K562 (cell line): ENCODE measurements around the gene C16orf86. TPM values are rescaled to one million over a fixed set of nuclear protein-coding genes. Genes with fewer than 3 reads are reported as not detected.

ENCODE experiments used
- ATAC-seq: fragments of 200-7000 bp; cut with Tn5 transposase; 3 replicates; pipeline ENCODE4 v1.9.1; 2020; ENCODE audit warnings: moderate library complexity
- BruUV-seq: library from RNA; stranded (reverse); fragments of 400-500 nt; replicated peaks from 2 replicates; lab custom pipeline; 2021; lab: Mats Ljungman, UMichigan
- CTCF ChIA-PET: fragments of 300-600 bp; formaldehyde crosslinking; extraction: SDS; loops from one replicate; lab custom pipeline; 2021; ENCODE audit warnings: low intra/inter-chr PET ratio; lab: Yijun Ruan, JAX
- POLR2A ChIA-PET: fragments of 300-600, 350-650 bp; sonication (Branson Sonifier 250); formaldehyde crosslinking; extraction: SDS; loops from one replicate; lab custom pipeline; 2021; ENCODE audit warnings: antibody characterized with exemption, inconsistent platforms; lab: Yijun Ruan, JAX
- DNase-seq, 4 experiments: peaks; one replicate each; pipeline versions ENCODE4 v3.0.0 to v3.0.0-alpha.2; 2011 to 2018; ENCODE audit warnings: low spot score in 3 of 4, mixed read lengths in 3 of 4; ENCODE audit errors: extremely low read depth in 1 of 4
- FAIRE-seq: peaks from 2 replicates; lab custom pipeline; 2011; peaks lifted over from hg19 to GRCh38; lab: Jason Lieb, UNC
- H2AFZ ChIP-seq: 2 replicates; pipeline ENCODE4 v1.6.0; 2011; ENCODE audit warnings: low read depth, low read length, control low read depth, inconsistent platforms
- H3K27ac ChIP-seq: fragments of 200-600 bp; 3 replicates; pipeline ENCODE4 v1.8.0; 2011; ENCODE audit warnings: low read depth, mild to moderate bottlenecking, control low read depth, inconsistent platforms, low read length, moderate library complexity, mixed read lengths; ENCODE audit errors: extremely low read depth
- H3K27me3 ChIP-seq, 2 experiments: fragments of 300-600 bp in 1 of 2; 2 replicates in 1 of 2; 3 replicates in 1 of 2; pipeline versions ENCODE4 v1.6.0 to v1.8.0; 2011; ENCODE audit warnings: inconsistent platforms in 2 of 2, low read length in 2 of 2, mild to moderate bottlenecking in 1 of 2, mixed read lengths in 1 of 2, moderate library complexity in 1 of 2; ENCODE audit not compliant: control insufficient read depth in 2 of 2, insufficient read depth in 2 of 2
- H3K36me3 ChIP-seq: fragments of 300-600 bp; 3 replicates; pipeline ENCODE4 v1.8.0; 2011; ENCODE audit warnings: mild to moderate bottlenecking, low read length, inconsistent platforms; ENCODE audit not compliant: control insufficient read depth, insufficient read depth
- H3K4me1 ChIP-seq, 2 experiments: fragments of 200-600 bp in 1 of 2; replicated peaks in 1 of 2; 2 replicates in 1 of 2; 3 replicates in 1 of 2; pipeline versions ENCODE4 v1.5.1 to v1.8.0; 2011; ENCODE audit warnings: inconsistent platforms in 2 of 2, low read length in 2 of 2, mild to moderate bottlenecking in 1 of 2, mixed read lengths in 1 of 2, moderate library complexity in 1 of 2; ENCODE audit not compliant: control insufficient read depth in 2 of 2, insufficient read depth in 2 of 2
- H3K4me2 ChIP-seq: 2 replicates; pipeline ENCODE4 v1.6.1; 2011; ENCODE audit warnings: low read length, control low read depth, inconsistent platforms, mixed read lengths; ENCODE audit not compliant: insufficient read depth
- H3K4me3 ChIP-seq: fragments of 200-600 bp; sonication (generic), shearing (Covaris generic); 2 replicates; pipeline ENCODE4 v1.5.1; 2016; ENCODE audit warnings: control low read depth, inconsistent platforms
- H3K79me2 ChIP-seq: fragments of 200-600 bp; 3 replicates; pipeline ENCODE4 v1.8.0; 2011; ENCODE audit warnings: low read length, inconsistent platforms; ENCODE audit not compliant: control insufficient read depth, insufficient read depth
- H3K9ac ChIP-seq, 2 experiments: 2 replicates each; pipeline versions ENCODE4 v1.6.0 to v1.6.1; 2011; ENCODE audit warnings: low read depth in 2 of 2, low read length in 2 of 2, control low read depth in 1 of 2, inconsistent platforms in 1 of 2, mild to moderate bottlenecking in 1 of 2, mixed read lengths in 1 of 2; ENCODE audit not compliant: insufficient read depth in 1 of 2
- H3K9me1 ChIP-seq: one replicate; pipeline ENCODE4 v1.6.0; 2011; ENCODE audit warnings: inconsistent platforms, mild to moderate bottlenecking, low read length, moderate library complexity; ENCODE audit not compliant: control insufficient read depth, insufficient read depth
- H3K9me3 ChIP-seq: replicated peaks from 2 replicates; pipeline ENCODE4 v1.5.1; 2011; ENCODE audit warnings: low read depth, low read length, inconsistent platforms; ENCODE audit not compliant: control insufficient read depth, insufficient read depth
- H4K20me1 ChIP-seq: replicated peaks from 2 replicates; pipeline ENCODE4 v1.6.1; 2011; ENCODE audit warnings: low read length, inconsistent platforms, mixed read lengths; ENCODE audit not compliant: control insufficient read depth, insufficient read depth
- C11orf30 ChIP-seq: fragments of 450-650 bp; IDR thresholded peaks from 2 replicates; pipeline ENCODE4 v1.6.1; 2016; ENCODE audit warnings: low read depth, mild to moderate bottlenecking
- CREB3L1 ChIP-seq: fragments of 450-650 bp; IDR thresholded peaks from 2 replicates; pipeline ENCODE4 v1.6.1; 2014; ENCODE audit warnings: low read depth, mild to moderate bottlenecking, moderate library complexity, borderline replicate concordance
- CXXC5 ChIP-seq: fragments of 250-450 bp; sonication (Bioruptor Pico); IDR thresholded peaks from 2 replicates; pipeline ENCODE4 v1.8.0; 2022; ENCODE audit warnings: inconsistent platforms, mild to moderate bottlenecking, moderate library complexity
- ESRRA ChIP-seq: fragments of 450-650 bp; IDR thresholded peaks from 2 replicates; pipeline ENCODE4 v1.6.1; 2014; ENCODE audit warnings: low read depth, mild to moderate bottlenecking, moderate library complexity, borderline replicate concordance
- FOXO4 ChIP-seq: fragments of 450-650 bp; formaldehyde crosslinking; IDR thresholded peaks from 2 replicates; pipeline ENCODE4 v1.4.0; 2020; ENCODE audit warnings: mild to moderate bottlenecking, moderate library complexity
- GATAD2A ChIP-seq: fragments of 450-650 bp; IDR thresholded peaks from 2 replicates; pipeline ENCODE4 v1.6.1; 2017
- HMG20B ChIP-seq: fragments of 250-450 bp; sonication (Bioruptor Pico); IDR thresholded peaks from 2 replicates; pipeline ENCODE4 v1.5.0; 2021; ENCODE audit warnings: mild to moderate bottlenecking
- NR3C1 ChIP-seq: sonication (generic); formaldehyde crosslinking; IDR thresholded peaks from 2 replicates; pipeline ENCODE4 v1.8.1; 2022; ENCODE audit warnings: missing genetic modification reagents
- PHF21A ChIP-seq: fragments of 450-650 bp; IDR thresholded peaks from 2 replicates; pipeline ENCODE4 v1.6.1; 2017; ENCODE audit warnings: low read depth, borderline replicate concordance
- RBBP5 ChIP-seq: fragments of 200-600 bp; sonication (generic); IDR thresholded peaks from 2 replicates; pipeline ENCODE4 v1.6.1; 2012; ENCODE audit warnings: borderline replicate concordance, mild to moderate bottlenecking, low read length, control low read depth, inconsistent platforms; ENCODE audit not compliant: insufficient read depth, poor library complexity, severe bottlenecking
- SMARCE1 ChIP-seq: fragments of 450-650 bp; IDR thresholded peaks from 2 replicates; pipeline ENCODE4 v1.7.1; 2016; ENCODE audit warnings: mild to moderate bottlenecking
- TRIM28 ChIP-seq: fragments of 450-650 bp; IDR thresholded peaks from 2 replicates; pipeline ENCODE4 v1.6.1; 2017
- ZFP36 ChIP-seq: fragments of 150-350 bp; IDR thresholded peaks from 2 replicates; pipeline ENCODE4 v1.6.1; 2018; ENCODE audit warnings: low read length, low read depth; ENCODE audit not compliant: partially characterized antibody
- ZNF77 ChIP-seq: fragments of 250-450 bp; sonication (Bioruptor Pico); IDR thresholded peaks from 2 replicates; pipeline ENCODE4 v1.5.0; 2020
- WGBS: fragments of 100-300 bp; shearing (Covaris generic); methylation state at CpG from one replicate; pipeline ENCODE4 v1.1.6; 2016; ENCODE audit warnings: low coverage, mixed read lengths; ENCODE audit not compliant: insufficient coverage; ENCODE audit errors: missing lambda C conversion rate; 5-methylcytosine and 5-hydroxymethylcytosine counted together
- in situ Hi-C: fragments of 300-500 bp; cut with MboI; formaldehyde crosslinking; loops from 4 replicates; pipeline ENCODE4 v1.15.0; 2018; ENCODE audit warnings: inconsistent platforms, mixed read lengths
- intact Hi-C: fragments of 100-400 bp; cut with micrococcal nuclease; formaldehyde crosslinking; loops from 2 replicates; pipeline ENCODE4 v1.14.2; 2022
- polyA plus RNA-seq, 8 experiments: library from polyadenylated mRNA; depleted of rRNA in 4 of 8; stranded (reverse) in 5 of 8; unstranded in 3 of 8; fragments of >200 nt; fragmentation: Nextera tagmentation in 2 of 8; fragmentation: Illumina TruSeq in 1 of 8; extraction: Ambion mirVana in 2 of 8; extraction: Trizol in 1 of 8; gene quantifications; 2 replicates each; pipeline versions ENCODE4 v1.2.1 to v1.2.3, GENCODE V29; 2011 to 2014; ENCODE audit warnings: inconsistent platforms in 1 of 8, missing spikeins in 1 of 8
- total RNA-seq, 7 experiments: library from RNA; depleted of rRNA in 6 of 7; stranded (reverse); fragments of >200 nt in 6 of 7; fragmentation: Illumina TruSeq in 2 of 7; extraction: Trizol in 2 of 7; gene quantifications; 2 replicates each; pipeline versions ENCODE4 v1.2.1 to v1.2.3, GENCODE V29; 2011 to 2021; ENCODE audit warnings: low replicate concordance in 1 of 7
- TF ChIP-seq, protein P1 (sequence below): conservative IDR thresholded peaks from 2 replicates; pipeline ENCODE4 v1.6.1; 2011; ENCODE audit warnings: low read depth, mild to moderate bottlenecking, low read length; ENCODE audit not compliant: control insufficient read depth

Gene C16orf86
- total and polyA plus RNA-seq, 9 of the 15 experiments (the other 6 are each of a cell fraction or from before 2014, with no cell fraction given) = 0.13 to 1.2 (median 0.27) TPM; not detected in 3

DNA sequence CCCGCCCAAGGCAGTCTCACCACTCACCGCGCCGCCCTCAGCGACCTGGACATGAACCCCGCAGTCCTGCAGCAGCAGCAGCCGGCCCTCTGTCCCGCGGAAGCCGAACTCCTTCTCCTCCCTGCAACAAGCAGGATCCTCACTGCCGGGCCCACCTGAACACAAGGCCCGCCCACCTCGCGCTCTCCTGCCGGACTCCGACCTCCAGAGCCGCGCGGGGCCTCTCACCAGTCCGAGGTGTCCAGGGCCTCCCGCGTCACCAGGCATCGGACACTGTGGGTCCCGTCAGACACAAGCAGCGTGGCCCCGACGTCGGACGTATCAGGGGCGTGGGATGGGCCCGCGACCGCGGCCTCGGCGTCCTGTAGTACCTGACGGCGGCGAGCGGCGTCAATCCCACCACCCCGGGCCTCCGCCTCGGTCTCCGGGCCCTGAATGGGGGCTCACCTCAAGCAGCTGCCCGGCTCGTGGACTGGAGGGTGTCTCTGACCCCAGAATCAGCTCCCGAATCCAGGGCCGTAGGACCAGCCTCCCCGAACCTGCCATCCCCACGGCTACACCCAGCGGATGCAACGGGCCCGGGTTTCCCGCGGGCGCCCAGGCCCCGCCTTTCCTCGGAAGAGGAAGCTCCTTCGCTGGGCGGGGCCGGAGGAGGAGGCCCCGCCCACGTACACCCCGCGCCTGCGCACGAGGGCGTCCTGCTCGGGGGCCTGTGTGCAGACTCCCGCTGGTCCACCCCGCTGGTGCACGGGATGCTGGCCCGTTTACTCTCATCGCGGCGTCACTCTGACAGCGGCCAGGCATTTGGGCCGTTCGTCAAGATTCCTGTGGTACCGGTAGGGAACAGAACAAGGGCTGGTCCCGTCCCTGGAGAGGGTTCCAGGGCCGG lies 6.7 kb upstream of the C16orf86 start, which contains the start of gene ACD (continued):
- no peak for TF ChIP-seq FOXO4 (CRISPR knock-in tag)
- TF ChIP-seq ZNF77 = no peak
- TF ChIP-seq C11orf30 = no peak

GRCh38 chr16:67660564-67661028 lies 6.0 kb upstream of the C16orf86 start, which contains the start of gene PARD6A:
Gene PARD6A (plus strand): TSS chr16:67660960. CDS start chr16:67661039, 79 bp downstream.
- H3K9ac ChIP-seq = peak within 1 kb of the TSS; percentile 73 to 96
- peak within 1 kb of the TSS; percentile 99 for H2AFZ ChIP-seq
- ATAC-seq (peak; percentile 89), FAIRE-seq (peak; percentile 98), DNase-seq (peak; percentile 92 to 99 (median 96))
- no peaks in the 10 kb centered on the region for H3K9me3 ChIP-seq
- peak within 1 kb of the TSS; percentile 99 for H3K4me2 ChIP-seq
- peaks cover 23% of the 10 kb centered on the region for H3K36me3 ChIP-seq
- H4K20me1 ChIP-seq = peaks cover 8% of the 10 kb centered on the region; the same call in 1 of the 2 replicates
- CTCF ChIA-PET = interaction anchor here (0.6 kb wide), 1 partner anchor 97 kb away, joined by 3 read pairs; no protein-coding TSS in a partner anchor
- H3K79me2 ChIP-seq = peaks cover 14% of the 10 kb centered on the region
- intact Hi-C loops = no loop called here
- WGBS = under 1% methylated on average over 25 of the region's 48 CpGs
- POLR2A ChIA-PET = interaction anchor here (0.5 to 1.4 kb wide), 12 partner anchors 9 to 1017 kb away, joined by 3 to 8 read pairs (median 3); partner anchors contain the start of genes CTCF and RIPOR1
- in situ Hi-C loops = no loop called here
- peak within 1 kb of the TSS; percentile 69 for H3K27ac ChIP-seq
- H3K4me3 ChIP-seq = peak within 1 kb of the TSS; percentile 58
- H3K27me3 ChIP-seq = no peaks in the 10 kb centered on the region
- no TSS peak for BruUV-seq
- peaks cover 4 to 56% of the 10 kb centered on the region in 2 experiments; a peak in 4 of 5 replicates for H3K4me1 ChIP-seq
- no peaks in the 10 kb centered on the region for H3K9me1 ChIP-seq
- TF ChIP-seq CXXC5 (CRISPR knock-in tag) = peak; percentile 92
- TF ChIP-seq, protein P1, sequence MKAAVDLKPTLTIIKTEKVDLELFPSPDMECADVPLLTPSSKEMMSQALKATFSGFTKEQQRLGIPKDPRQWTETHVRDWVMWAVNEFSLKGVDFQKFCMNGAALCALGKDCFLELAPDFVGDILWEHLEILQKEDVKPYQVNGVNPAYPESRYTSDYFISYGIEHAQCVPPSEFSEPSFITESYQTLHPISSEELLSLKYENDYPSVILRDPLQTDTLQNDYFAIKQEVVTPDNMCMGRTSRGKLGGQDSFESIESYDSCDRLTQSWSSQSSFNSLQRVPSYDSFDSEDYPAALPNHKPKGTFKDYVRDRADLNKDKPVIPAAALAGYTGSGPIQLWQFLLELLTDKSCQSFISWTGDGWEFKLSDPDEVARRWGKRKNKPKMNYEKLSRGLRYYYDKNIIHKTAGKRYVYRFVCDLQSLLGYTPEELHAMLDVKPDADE = no peak; the same call in 1 of the 2 replicates
- no peak for TF ChIP-seq NR3C1 (CRISPR knock-in tag)
- TF ChIP-seq GATAD2A = no peak
- TF ChIP-seq ESRRA = 0 out of 2 replicates have a peak, but pooled peaks have one; percentile 9
- no peak for TF ChIP-seq HMG20B (CRISPR knock-in tag)
- TF ChIP-seq RBBP5 = peak; percentile 16
- no peak for TF ChIP-seq ZFP36
- no peak for TF ChIP-seq SMARCE1
- TF ChIP-seq CREB3L1 = no peak
- no peak for TF ChIP-seq TRIM28
- TF ChIP-seq PHF21A = no peak
